B cell (primary cell): ENCODE measurements around the gene PRSS3.

Experiments used
- EZH2 ChIP-seq: IDR thresholded peaks from 2 replicates; pipeline ENCODE4 v1.6.1; 2012; ENCODE audit warnings: borderline replicate concordance, low read depth, mild to moderate bottlenecking, moderate library complexity, low read length; ENCODE audit not compliant: insufficient read depth, poor library complexity, severe bottlenecking
- TF ChIP-seq, protein P1 (sequence below): fragments of 200-600 bp; IDR thresholded peaks from one replicate; pipeline ENCODE4 v1.8.0; 2022; ENCODE audit warnings: antibody characterized with exemption, mild to moderate bottlenecking

DNA sequence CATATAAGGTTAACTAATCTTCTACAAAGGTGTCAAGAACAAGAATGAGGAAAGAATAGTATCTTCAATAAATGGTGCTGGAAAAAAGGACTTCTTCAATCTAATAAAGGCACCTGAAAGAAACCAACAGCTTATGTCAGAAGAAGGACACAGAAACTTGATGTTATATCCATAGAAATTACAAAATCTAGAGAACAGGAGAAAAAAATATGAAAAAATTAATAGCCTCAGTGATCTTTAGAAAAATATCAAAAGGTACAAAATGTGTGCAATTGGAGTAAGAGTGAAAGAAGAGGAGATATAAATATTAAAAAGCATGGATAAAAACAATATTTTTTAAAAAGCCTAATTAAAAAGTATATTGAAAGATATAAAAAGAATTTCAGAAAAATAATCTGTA lies 18.8 kb upstream of the PRSS3 start:
- TF ChIP-seq, protein P1, sequence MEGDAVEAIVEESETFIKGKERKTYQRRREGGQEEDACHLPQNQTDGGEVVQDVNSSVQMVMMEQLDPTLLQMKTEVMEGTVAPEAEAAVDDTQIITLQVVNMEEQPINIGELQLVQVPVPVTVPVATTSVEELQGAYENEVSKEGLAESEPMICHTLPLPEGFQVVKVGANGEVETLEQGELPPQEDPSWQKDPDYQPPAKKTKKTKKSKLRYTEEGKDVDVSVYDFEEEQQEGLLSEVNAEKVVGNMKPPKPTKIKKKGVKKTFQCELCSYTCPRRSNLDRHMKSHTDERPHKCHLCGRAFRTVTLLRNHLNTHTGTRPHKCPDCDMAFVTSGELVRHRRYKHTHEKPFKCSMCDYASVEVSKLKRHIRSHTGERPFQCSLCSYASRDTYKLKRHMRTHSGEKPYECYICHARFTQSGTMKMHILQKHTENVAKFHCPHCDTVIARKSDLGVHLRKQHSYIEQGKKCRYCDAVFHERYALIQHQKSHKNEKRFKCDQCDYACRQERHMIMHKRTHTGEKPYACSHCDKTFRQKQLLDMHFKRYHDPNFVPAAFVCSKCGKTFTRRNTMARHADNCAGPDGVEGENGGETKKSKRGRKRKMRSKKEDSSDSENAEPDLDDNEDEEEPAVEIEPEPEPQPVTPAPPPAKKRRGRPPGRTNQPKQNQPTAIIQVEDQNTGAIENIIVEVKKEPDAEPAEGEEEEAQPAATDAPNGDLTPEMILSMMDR: no peak
- TF ChIP-seq EZH2: no peak
